ENCODE data around the gene SND1. TPM values are rescaled to one million over a fixed set of nuclear protein-coding genes. Genes with fewer than 3 reads are reported as not detected.

The SND1 gene
- total RNA-seq, 1 experiment from 2014 or later: 218 TPM

- peaks cover 6% of the 10 kb centered on the region for H3K79me1 ChIP-seq (ENCODE audit: insufficient read depth, low read depth, low read length, poor library complexity, severe bottlenecking)
- H3K9ac ChIP-seq (ENCODE audit: extremely low read depth, insufficient read length, low read length): no peak overlapping the region
- H3K27me3 Mint-ChIP-seq (ENCODE audit: low read depth): no peaks in the 10 kb centered on the region
- no peaks in the 10 kb centered on the region for H3K4me1 ChIP-seq (ENCODE audit: insufficient read depth, low read length)
- H2BK120ac ChIP-seq (ENCODE audit: low read depth, low read length, poor library complexity, severe bottlenecking): no peak overlapping the region
- H4K91ac ChIP-seq (ENCODE audit: insufficient read length, low read depth, low read length): no peak overlapping the region
- no peak overlapping the region for H4K8ac ChIP-seq (replicated peaks; ENCODE audit: insufficient read length, low read depth, low read length)
- no peak for DNase-seq
- no peak overlapping the region for H3K14ac ChIP-seq (ENCODE audit: insufficient read depth, low read length)
- no peak overlapping the region for H2BK5ac ChIP-seq (ENCODE audit: insufficient read length, low read length)
- no peaks in the 10 kb centered on the region for H3K9me3 ChIP-seq (ENCODE audit: control insufficient read depth, low read depth, low read length)
- no CpG with 5 or more reads among the region's 3 CpGs for WGBS (ENCODE audit: extremely low coverage, insufficient read length, low lambda C conversion rate)
- H4K20me1 ChIP-seq (ENCODE audit: control insufficient read depth, insufficient read depth, insufficient read length): no peaks in the 10 kb centered on the region
- no peak overlapping the region for H3K4ac ChIP-seq (ENCODE audit: low read depth, low read length)
- no peaks in the 10 kb centered on the region for H3K23me2 ChIP-seq (ENCODE audit: insufficient read length, low read depth, low read length, poor library complexity, severe bottlenecking)
- H3K4me2 ChIP-seq (ENCODE audit: insufficient read depth, insufficient read length, low read length): no peak overlapping the region
- no peak overlapping the region for H2BK20ac ChIP-seq (ENCODE audit: low read depth, low read length, poor library complexity, severe bottlenecking)
- H2BK12ac ChIP-seq (ENCODE audit: insufficient read length, low read depth, low read length): no peak overlapping the region
- H3K4me1 Mint-ChIP-seq: peaks cover 9 to 11% of the 10 kb centered on the region in 2 experiments; a peak in 3 of 4 replicates
- H2AFZ ChIP-seq (ENCODE audit: low read length): no peak overlapping the region
- no peak overlapping the region for H4K5ac ChIP-seq (ENCODE audit: insufficient read length, low read depth, low read length)
- H3K27ac ChIP-seq (ENCODE audit: insufficient read length, low read depth, low read length): no peak overlapping the region
- peaks cover 0 to 3% (median 0%) of the 10 kb centered on the region in 3 experiments; a peak in 1 of 7 replicates for H3K36me3 Mint-ChIP-seq (ENCODE audit: insufficient read depth in 1 of 3, low read depth in 3 of 3)
- H3K23ac ChIP-seq (ENCODE audit: insufficient read length, low read depth, low read length): no peak overlapping the region
- no peak overlapping the region for H3K56ac ChIP-seq (ENCODE audit: insufficient read length, low read depth, low read length)
- H2AK5ac ChIP-seq (ENCODE audit: insufficient read length, low read length): no peak overlapping the region
- H3K27ac Mint-ChIP-seq: no peak overlapping the region
- no peaks in the 10 kb centered on the region for H3K79me2 ChIP-seq (ENCODE audit: insufficient read depth, low read length)
- no peak overlapping the region for H3K4me3 Mint-ChIP-seq
- no peaks in the 10 kb centered on the region for H3K9me3 Mint-ChIP-seq
- TF ChIP-seq, protein P1, sequence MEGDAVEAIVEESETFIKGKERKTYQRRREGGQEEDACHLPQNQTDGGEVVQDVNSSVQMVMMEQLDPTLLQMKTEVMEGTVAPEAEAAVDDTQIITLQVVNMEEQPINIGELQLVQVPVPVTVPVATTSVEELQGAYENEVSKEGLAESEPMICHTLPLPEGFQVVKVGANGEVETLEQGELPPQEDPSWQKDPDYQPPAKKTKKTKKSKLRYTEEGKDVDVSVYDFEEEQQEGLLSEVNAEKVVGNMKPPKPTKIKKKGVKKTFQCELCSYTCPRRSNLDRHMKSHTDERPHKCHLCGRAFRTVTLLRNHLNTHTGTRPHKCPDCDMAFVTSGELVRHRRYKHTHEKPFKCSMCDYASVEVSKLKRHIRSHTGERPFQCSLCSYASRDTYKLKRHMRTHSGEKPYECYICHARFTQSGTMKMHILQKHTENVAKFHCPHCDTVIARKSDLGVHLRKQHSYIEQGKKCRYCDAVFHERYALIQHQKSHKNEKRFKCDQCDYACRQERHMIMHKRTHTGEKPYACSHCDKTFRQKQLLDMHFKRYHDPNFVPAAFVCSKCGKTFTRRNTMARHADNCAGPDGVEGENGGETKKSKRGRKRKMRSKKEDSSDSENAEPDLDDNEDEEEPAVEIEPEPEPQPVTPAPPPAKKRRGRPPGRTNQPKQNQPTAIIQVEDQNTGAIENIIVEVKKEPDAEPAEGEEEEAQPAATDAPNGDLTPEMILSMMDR (conservative IDR thresholded peaks at IDR 0.05): no peak
- H2BK15ac ChIP-seq (ENCODE audit: low read depth, low read length): no peak overlapping the region
- no peak overlapping the region for H3T11ph ChIP-seq (ENCODE audit: low read length)
- no peaks in the 10 kb centered on the region for H3K27me3 ChIP-seq (ENCODE audit: insufficient read depth, low read length)
- no peak overlapping the region for H3K18ac ChIP-seq (ENCODE audit: insufficient read length, low read depth, low read length)
Observed at GRCh38 chr7:127878791-127879190, 226.8 kb downstream of the SND1 start.

Measured in H9 (cell line).